ENCODE results near the gene NFIA.

Gene NFIA

GRCh38 chr1:61506944-61507500 lies 424.7 kb downstream of the NFIA start:
- in situ Hi-C loops (cut with HindIII; ENCODE audit: low sequenced_read_pairs), result no loop called here
